Renal pelvis (tissue), 4 donors: ENCODE data around the gene DSTN. TPM values are rescaled to one million over a fixed set of nuclear protein-coding genes. Genes with fewer than 3 reads are reported as not detected.
A peak's percentile ranks its signal among the peaks of the same experiment; 100 is the strongest.

ENCODE experiments used
- DNase-seq: peaks from one replicate; pipeline ENCODE4 v3.0.0-alpha.2; 2013
- polyA plus RNA-seq, 3 donors: library from polyadenylated mRNA; unstranded; fragments of 120-200 nt; gene quantifications; one replicate each; pipeline ENCODE4 v1.2.1, GENCODE V29; 2013; ENCODE audit not compliant: insufficient read length in 3 of 3

Gene DSTN
- polyA plus RNA-seq, 3 donors = 318 to 374 (median 354) TPM

DNA sequence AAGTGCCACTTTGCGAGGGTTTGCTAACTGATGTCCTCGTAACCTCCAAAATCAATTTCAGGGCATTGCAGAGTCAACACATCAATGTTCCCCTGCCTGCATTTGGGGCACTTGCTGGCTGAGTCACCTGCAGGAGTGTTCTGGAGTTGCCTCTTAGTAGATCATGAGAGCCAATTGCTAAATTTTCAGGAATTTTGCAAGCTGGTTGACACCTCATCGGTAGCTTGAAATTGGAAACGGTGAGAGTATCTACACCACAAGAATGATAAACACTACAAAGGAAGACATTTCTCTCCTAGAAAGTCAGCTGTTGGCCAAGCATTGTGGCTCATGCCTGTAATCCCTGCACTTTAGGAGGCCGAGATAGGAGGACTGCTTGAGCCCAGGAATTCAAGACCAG is 27.9 kb upstream of the DSTN start:
- DNase-seq = no peak

DNA sequence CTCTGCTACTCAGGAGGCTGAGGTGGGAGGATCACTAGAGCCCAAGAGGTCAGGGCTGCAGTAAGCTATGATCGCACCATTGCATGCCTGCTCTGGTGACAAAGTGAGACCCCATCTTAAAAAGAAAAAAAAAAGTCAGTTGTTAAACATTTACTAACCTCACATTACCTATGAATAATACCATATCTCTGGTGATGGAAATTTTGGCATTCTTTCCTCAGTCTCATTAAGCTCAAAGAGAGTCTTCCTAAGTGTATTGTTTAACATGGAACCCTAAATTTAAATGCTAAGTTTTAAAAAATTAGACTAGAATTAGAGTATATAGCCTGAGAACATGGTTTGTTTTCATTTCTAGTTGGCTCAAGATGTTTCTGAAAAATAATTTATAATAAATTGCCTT is 27.4 kb upstream of the DSTN start:
- no peak for DNase-seq

GRCh38 chr20:17542993-17543412 is 26.9 kb upstream of the DSTN start:
- DNase-seq = peak; percentile 80

DNA sequence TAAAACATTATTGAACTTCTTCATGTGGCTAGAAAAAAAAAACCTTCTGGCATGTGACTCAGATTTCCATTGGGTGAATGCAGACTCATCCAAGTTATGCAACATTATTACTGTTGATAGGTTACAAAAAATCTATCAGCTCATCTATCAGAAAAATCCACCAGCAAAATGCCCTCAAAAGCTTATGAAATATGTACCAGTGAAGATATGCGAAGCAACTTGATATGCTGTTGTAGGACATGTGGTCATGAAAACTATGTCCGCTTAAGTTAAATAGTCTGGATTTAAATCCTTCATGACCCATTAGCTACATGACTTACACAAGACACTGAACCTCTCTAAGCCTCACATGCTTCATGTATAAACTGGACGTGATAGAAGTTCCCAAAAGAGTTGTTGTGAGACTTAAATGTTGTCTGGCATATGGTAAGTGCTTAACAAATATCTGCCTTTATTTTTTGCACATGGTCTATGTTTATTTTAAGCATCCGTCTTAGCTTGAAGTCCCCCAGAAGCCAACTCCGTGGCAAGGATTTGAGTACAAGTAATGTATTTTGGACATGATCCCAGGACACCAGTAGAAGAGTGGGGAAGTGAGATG is 26.2 kb upstream of the DSTN start:
- no peak for DNase-seq

- no peak for DNase-seq
These were observed 24.7 kb upstream of the DSTN start for GRCh38 chr20:17545127-17545526.

- no peak for DNase-seq
These were observed 20.7 kb upstream of the DSTN start for GRCh38 chr20:17549131-17549530.

- no peak for DNase-seq
These were observed 14.8 kb upstream of the DSTN start for GRCh38 chr20:17555106-17555505.

GRCh38 chr20:17556837-17557674 is 12.8 kb upstream of the DSTN start:
- DNase-seq = no peak

DNA sequence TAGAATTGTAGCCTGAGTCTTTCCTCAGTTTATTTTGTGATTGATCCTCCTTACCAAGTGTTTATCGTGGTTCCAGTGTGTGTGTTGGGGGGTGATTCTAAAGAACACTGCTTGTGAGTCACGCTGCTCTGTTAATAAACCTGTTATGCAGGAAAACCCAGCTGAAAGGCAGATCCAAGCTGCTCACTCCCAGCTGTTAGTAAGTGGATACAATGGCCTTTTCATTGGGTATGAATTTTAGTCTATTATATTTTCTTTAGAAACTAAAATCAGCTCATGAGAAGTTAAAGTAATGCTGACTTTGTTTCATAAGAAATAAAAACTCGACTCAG is 12.2 kb upstream of the DSTN start:
- peak; percentile 58 for DNase-seq

- DNase-seq = no peak
These were observed 11.5 kb upstream of the DSTN start for GRCh38 chr20:17558154-17558940.

- no peak for DNase-seq
These were observed 11.0 kb upstream of the DSTN start for GRCh38 chr20:17558941-17559304.

DNA sequence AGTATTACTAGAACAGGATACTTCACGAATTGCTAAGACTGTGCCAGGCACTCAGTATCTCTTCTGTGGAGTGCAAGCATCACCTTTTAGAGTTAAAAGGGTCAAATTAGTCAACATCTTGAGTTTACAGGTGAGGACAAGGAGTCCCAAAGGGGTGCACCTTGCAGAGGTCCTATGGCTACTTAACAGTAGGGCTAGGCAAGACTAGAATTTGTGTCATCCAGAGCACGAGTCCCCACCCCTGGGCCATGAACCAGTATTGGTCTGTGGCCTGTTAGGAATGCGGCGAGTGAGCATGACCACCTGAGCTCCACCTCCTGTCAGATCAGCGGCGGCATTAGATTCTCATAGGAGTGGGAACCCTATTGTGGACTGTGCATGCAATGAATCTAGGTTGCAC is 10.5 kb upstream of the DSTN start:
- DNase-seq = no peak

DNA sequence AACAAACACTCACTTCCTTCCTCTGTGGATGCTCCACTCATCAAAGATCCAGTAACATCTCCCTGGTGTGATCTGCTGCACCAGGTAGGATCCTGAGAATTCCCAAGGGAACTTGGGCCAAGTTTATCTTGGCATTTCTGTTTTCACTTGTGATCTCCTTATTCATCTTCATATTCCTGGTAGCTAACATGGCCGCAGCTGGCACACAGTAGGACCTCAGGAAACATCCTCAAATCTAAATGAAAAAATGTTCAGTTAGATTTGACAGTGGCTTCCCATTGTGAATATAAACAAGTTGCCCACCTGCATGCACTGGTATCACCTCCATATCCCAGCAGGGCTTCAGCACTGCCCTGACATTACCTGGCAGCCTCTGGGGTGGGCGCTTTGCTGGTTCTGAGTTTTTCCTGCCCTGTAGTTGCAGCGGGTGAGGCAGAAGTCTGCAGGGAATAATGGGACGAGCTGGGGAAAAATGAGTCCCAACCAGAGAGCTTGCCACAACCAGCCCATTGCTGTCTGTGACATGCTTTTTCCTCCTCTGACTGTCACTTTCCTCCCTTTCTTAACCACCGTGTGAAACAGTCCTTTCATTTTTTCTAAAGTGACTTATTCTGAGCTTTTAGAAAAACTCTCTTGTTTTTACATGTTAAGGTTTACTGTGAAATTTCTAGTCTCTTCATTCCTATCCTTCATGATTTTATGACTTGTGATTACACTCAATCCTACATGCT is 9.4 kb upstream of the DSTN start:
- no peak for DNase-seq

- DNase-seq = no peak
These were observed 7.0 kb upstream of the DSTN start for GRCh38 chr20:17562804-17563305.

- DNase-seq = no peak
These were observed 4.6 kb upstream of the DSTN start for GRCh38 chr20:17565169-17565845.

DNA sequence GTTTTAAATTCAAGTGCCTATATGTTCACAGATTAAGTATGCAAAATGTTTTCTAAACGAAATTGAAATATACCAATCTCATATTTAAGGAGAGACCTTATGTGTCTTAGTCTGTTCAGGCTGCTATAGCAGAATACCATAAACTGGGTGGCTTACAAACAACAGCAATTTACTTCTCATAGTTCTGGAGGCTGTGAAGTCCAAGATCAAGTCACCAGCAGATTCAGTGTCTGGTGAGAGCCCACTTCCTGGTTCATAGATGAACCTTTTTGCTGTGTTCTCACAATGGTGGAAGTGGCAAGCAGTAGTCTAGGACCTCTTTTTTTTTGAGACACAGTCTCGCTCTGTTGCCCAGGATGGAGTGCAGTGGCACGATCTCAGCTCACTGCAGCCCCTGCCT is 3.5 kb upstream of the DSTN start:
- no peak for DNase-seq

GRCh38 chr20:17568045-17568788 is 1.7 kb upstream of the DSTN start:
- DNase-seq = no peak

GRCh38 chr20:17568972-17569521 is 828 bp upstream of the DSTN start:
- peak; percentile 77 for DNase-seq

DNA sequence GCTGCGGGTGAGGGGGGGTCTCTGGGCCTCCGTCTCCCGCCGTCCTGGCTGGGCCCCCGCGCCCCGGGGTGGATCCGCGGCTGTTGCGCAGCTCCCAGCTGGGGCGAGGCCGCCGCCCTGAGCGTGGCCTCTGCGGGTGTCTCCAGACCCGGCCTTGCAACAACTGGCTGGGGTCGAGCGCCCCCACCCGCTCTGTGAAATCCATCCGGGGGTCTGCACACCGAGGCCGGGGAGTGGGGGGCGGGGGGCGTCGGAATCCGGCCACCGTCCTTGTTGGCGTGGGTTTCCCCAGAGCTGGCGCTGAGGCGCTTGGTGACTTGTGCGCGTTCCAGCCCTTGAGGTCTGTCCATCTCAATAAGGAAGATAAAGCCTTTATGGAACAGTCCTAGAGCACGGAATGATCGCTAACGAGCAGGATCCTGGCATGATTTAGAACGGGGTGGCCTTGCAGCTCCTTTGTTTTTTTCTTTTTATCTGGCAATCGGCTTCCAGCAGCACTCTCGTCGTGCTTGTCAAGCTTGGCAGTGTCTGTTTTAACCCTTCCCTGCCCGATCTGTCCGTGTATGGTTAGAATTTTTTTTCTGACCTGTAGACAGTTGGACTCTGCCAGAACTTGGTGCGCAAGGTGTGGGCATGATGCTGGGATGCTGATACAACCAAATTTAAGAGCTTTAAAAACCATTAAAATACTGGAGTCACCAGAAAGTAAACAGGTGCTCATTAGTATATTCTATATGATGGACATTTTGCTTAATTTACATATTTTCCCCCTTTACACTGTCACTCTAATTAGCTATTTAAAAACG is 675 bp downstream of the DSTN start:
- DNase-seq = peak; percentile 69

DNA sequence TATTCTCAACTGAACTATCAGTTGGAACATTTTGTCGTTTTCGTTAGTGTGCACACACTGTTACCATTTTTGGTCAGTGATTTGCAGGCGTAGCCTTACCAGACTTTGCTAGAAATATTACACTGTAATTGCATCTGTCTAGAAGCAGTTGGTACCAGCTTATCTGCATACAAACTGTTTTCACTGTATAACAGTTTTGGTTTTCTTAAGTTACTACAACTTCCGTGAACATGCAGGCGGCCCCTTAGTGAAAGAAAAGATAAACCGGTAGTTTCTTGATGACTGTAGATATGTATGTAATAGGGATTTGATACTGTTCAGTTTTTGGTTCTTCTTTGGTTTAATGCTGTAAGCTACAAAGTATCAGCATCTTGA is 1.3 kb downstream of the DSTN start:
- DNase-seq = no peak
